Esophagus squamous epithelium (tissue), 4 donors: ENCODE data around the gene GPR101.

Source experiments
- CTCF ChIP-seq, 6 experiments: fragments of 450-650 bp in 4 of 6; fragments of 200-600 bp in 2 of 6; sonication (generic) in 2 of 6; IDR thresholded peaks; one replicate each; pipeline ENCODE4 v1.5.1; 2016 to 2019; ENCODE audit warnings: antibody characterized with exemption in 6 of 6, mild to moderate bottlenecking in 4 of 6, moderate library complexity in 4 of 6
- POLR2A ChIP-seq, 4 donors: fragments of 450-650 bp; IDR thresholded peaks; one replicate each; pipeline ENCODE4 v1.6.1; 2017; ENCODE audit warnings: antibody characterized with exemption in 4 of 4, mild to moderate bottlenecking in 4 of 4, moderate library complexity in 3 of 4

GRCh38 chrX:137041329-137041728, 7.5 kb upstream of the GPR101 start:
- TF ChIP-seq POLR2A (IDR thresholded peaks at IDR 0.05) = no peak
- TF ChIP-seq CTCF (IDR thresholded peaks at IDR 0.05) = no peak
